Liver (tissue), 9 donors: Measurements from ENCODE around the gene HCLS1. TPM values are rescaled to one million over a fixed set of nuclear protein-coding genes. Genes with fewer than 3 reads are reported as not detected.
A peak's percentile ranks its signal among the peaks of the same experiment; 100 is the strongest.

Experiments
- DNase-seq: peaks from one replicate; pipeline ENCODE4 v3.0.0-alpha.2; 2017; ENCODE audit warnings: low spot score
- H3K27ac ChIP-seq, 2 donors: one replicate each; pipeline ENCODE4 v1.7.0; 2013; ENCODE audit warnings: inconsistent platforms in 2 of 2, low read length in 2 of 2, control low read depth in 1 of 2, low read depth in 1 of 2, mild to moderate bottlenecking in 1 of 2
- H3K27me3 ChIP-seq, 4 donors: one replicate each; pipeline versions ENCODE4 v1.6.1 to v1.7.0; 2013; ENCODE audit warnings: low read length in 3 of 4, inconsistent platforms in 1 of 4, mild to moderate bottlenecking in 1 of 4, moderate library complexity in 1 of 4; ENCODE audit not compliant: control insufficient read depth in 4 of 4, insufficient read depth in 4 of 4
- H3K36me3 ChIP-seq, 4 donors: one replicate each; pipeline versions ENCODE4 v1.6.1 to v1.7.0; 2013; ENCODE audit warnings: low read length in 3 of 4, mild to moderate bottlenecking in 3 of 4, low read depth in 1 of 4, moderate library complexity in 1 of 4; ENCODE audit not compliant: control insufficient read depth in 4 of 4, insufficient read depth in 3 of 4
- H3K4me1 ChIP-seq, 4 donors: one replicate each; pipeline versions ENCODE4 v1.6.1 to v1.7.0; 2013; ENCODE audit warnings: low read length in 3 of 4, mild to moderate bottlenecking in 3 of 4, moderate library complexity in 1 of 4; ENCODE audit not compliant: control insufficient read depth in 4 of 4, insufficient read depth in 4 of 4
- H3K4me3 ChIP-seq, 3 donors: one replicate each; pipeline versions ENCODE4 v1.6.1 to v1.7.0; 2013; ENCODE audit warnings: low read length in 3 of 3, control low read depth in 1 of 3, low read depth in 1 of 3, mild to moderate bottlenecking in 1 of 3
- H3K9ac ChIP-seq, 2 donors: one replicate each; pipeline ENCODE4 v1.7.0; 2013; ENCODE audit warnings: low read length in 2 of 2, mild to moderate bottlenecking in 2 of 2, moderate library complexity in 2 of 2, control low read depth in 1 of 2, low read depth in 1 of 2
- H3K9me3 ChIP-seq, 4 donors: one replicate each; pipeline versions ENCODE4 v1.6.1 to v1.7.0; 2013; ENCODE audit warnings: low read length in 3 of 4; ENCODE audit not compliant: control insufficient read depth in 4 of 4
- GABPA ChIP-seq, 2 donors: IDR thresholded peaks in 1 of 2; conservative IDR thresholded peaks in 1 of 2; 2 replicates each; pipeline ENCODE4 v1.6.1; 2016; ENCODE audit warnings: antibody characterized with exemption in 2 of 2, mild to moderate bottlenecking in 1 of 2, moderate library complexity in 1 of 2
- HNF4A ChIP-seq, 2 donors: conservative IDR thresholded peaks; 2 replicates each; pipeline ENCODE4 v1.6.1; 2016; ENCODE audit warnings: antibody characterized with exemption in 2 of 2, mild to moderate bottlenecking in 2 of 2
- HNF4G ChIP-seq: IDR thresholded peaks from 2 replicates; pipeline ENCODE4 v1.6.1; 2016; ENCODE audit warnings: antibody characterized with exemption
- JUND ChIP-seq, 2 donors: IDR thresholded peaks; 2 replicates each; pipeline ENCODE4 v1.6.1; 2016; ENCODE audit warnings: antibody characterized with exemption in 2 of 2
- NR2F2 ChIP-seq: IDR thresholded peaks from 2 replicates; pipeline ENCODE4 v1.6.1; 2016; ENCODE audit warnings: antibody characterized with exemption
- SP1 ChIP-seq: IDR thresholded peaks from 2 replicates; pipeline ENCODE4 v1.6.1; 2018; ENCODE audit warnings: antibody characterized with exemption, mild to moderate bottlenecking
- TAF1 ChIP-seq: conservative IDR thresholded peaks from 2 replicates; pipeline ENCODE4 v1.6.1; 2016; ENCODE audit warnings: antibody characterized with exemption, mild to moderate bottlenecking
- WGBS: extraction: QIAGEN DNeasy Blood & Tissue Kit; methylation state at CpG from one replicate; pipeline ENCODE4 v1.1.7; 2013; 5-methylcytosine and 5-hydroxymethylcytosine counted together
- polyA plus RNA-seq, 2 donors: library from polyadenylated mRNA; stranded (reverse) in 1 of 2; unstranded in 1 of 2; fragments of 200-250 nt in 1 of 2; fragments of >200 nt in 1 of 2; fragmentation: Nextera tagmentation in 1 of 2; extraction: Ambion mirVana in 1 of 2; gene quantifications; one replicate each; pipeline versions ENCODE4 v1.2.1 to v1.2.3, GENCODE V29; 2013 to 2015
- total RNA-seq, 2 donors: library from RNA; depleted of rRNA; stranded (reverse); fragments of >200 nt; gene quantifications; one replicate each; pipeline ENCODE4 v1.2.3, GENCODE V29; 2014
- TF ChIP-seq, protein P1 (sequence below): IDR thresholded peaks from 2 replicates; pipeline ENCODE4 v1.6.1; 2016; ENCODE audit warnings: antibody characterized with exemption
- TF ChIP-seq, protein P2 (sequence below): IDR thresholded peaks from 2 replicates; pipeline ENCODE4 v1.6.1; 2016; ENCODE audit warnings: antibody characterized with exemption
- TF ChIP-seq, protein P3 (sequence below): IDR thresholded peaks from 2 replicates; pipeline ENCODE4 v1.6.1; 2016; ENCODE audit warnings: antibody characterized with exemption
- donor health status: healthy.
- donor health status: healthy.
- donor health status: healthy.
- donor health status: healthy.
- donor health status: healthy.

The HCLS1 gene, protein sequence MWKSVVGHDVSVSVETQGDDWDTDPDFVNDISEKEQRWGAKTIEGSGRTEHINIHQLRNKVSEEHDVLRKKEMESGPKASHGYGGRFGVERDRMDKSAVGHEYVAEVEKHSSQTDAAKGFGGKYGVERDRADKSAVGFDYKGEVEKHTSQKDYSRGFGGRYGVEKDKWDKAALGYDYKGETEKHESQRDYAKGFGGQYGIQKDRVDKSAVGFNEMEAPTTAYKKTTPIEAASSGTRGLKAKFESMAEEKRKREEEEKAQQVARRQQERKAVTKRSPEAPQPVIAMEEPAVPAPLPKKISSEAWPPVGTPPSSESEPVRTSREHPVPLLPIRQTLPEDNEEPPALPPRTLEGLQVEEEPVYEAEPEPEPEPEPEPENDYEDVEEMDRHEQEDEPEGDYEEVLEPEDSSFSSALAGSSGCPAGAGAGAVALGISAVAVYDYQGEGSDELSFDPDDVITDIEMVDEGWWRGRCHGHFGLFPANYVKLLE
- 10 to 100 TPM; 17.2 to 39.8 TPM for total RNA-seq
- polyA plus RNA-seq, result 10 to 100 TPM; 18.5 to 26.6 TPM

DNA sequence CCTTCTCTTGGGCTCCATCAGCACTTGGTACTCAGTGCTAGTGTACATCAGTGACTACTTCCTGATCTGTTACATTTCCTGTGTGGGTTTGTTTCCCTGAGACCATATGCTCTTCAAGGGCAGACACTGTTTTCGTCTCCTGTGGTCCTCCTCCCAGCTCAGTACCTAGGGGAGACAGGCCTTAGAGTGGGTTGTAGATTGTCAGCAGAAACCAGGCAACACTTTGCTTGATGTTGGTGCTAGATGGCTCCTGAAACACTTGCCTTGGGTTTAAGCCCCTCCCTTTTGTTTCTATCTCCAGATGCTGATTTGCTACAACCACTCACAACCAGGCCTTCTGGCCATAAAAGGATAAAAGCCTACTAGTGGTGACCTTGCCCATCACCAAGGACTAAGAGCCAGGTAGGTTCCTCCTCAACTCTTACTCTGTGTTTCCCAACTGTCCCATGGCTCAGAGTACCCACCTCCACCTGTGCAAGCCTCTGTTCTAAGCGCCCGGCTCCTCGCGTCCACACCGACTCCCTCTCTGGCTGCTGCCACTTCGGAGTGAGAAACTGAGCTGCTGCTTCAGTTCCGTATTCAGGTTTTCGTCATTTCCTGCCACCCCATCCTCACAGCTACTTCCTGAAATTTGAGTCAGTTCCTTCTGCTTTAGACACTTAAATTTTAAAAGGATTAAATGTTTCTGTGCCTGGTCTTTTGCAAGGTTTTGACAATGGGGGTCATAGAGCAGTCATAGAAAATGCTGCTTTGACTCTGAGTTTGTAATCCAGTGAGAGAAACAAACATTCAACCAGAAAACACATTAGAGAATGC is at the start of gene HCLS1:
Gene HCLS1, minus strand, starts transcription at position 548 of the 816 bp plus-strand sequence. CDS start 2,556 bp downstream, outside the sequence.
- H3K27me3 ChIP-seq, result no peaks in the 10 kb centered on the region
- H3K4me1 ChIP-seq, result peaks cover 0 to 3% (median under 1%) of the 10 kb centered on the region in 4 donors
- peak within 1 kb of the TSS in 1 of 2 donors; percentile 20 for H3K9ac ChIP-seq
- TF ChIP-seq SP1 (no peak), TAF1 (peak; percentile 56), JUND (IDR thresholded peaks at IDR 0.05) (no peak), GABPA (IDR thresholded peaks at IDR 0.05 in 1 of 2, conservative IDR thresholded peaks at IDR 0.05 in 1 of 2) (peak; percentile 47 to 74)
- TF ChIP-seq, protein P1, sequence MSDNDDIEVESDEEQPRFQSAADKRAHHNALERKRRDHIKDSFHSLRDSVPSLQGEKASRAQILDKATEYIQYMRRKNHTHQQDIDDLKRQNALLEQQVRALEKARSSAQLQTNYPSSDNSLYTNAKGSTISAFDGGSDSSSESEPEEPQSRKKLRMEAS, result no peak
- TF ChIP-seq, protein P2, sequence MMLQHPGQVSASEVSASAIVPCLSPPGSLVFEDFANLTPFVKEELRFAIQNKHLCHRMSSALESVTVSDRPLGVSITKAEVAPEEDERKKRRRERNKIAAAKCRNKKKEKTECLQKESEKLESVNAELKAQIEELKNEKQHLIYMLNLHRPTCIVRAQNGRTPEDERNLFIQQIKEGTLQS, result no peak
- H3K4me3 ChIP-seq, result peak within 1 kb of the TSS; percentile 16 to 54 (median 19)
- no peaks in the 10 kb centered on the region for H3K9me3 ChIP-seq
- no peak for DNase-seq
- H3K27ac ChIP-seq, result peak within 1 kb of the TSS; percentile 70 to 77
- WGBS, result 68% methylated on average over 9 of the region's 9 CpGs
- peaks cover 7 to 30% (median 24%) of the 10 kb centered on the region in 4 donors for H3K36me3 ChIP-seq

DNA sequence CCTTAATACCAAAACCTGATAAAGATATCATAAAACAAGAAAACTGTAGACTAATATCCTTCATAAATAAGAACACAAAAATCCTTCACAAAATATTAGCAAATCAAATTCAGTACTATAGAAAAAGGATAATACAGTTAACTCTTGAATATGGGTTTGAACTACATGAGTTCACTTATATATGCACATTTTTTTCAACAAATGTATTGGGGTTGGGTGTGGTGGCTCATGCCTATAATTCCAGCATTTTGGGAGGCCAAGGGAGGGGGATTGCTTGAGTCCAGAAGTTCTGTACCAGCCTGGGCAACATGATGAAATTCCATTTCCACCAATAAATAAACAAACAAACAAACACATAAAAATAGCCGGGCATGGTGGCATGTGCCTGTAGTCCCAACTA is 49.6 kb upstream of the HCLS1 start:
- no peaks in the 10 kb centered on the region for H3K9me3 ChIP-seq
- no peaks in the 10 kb centered on the region for H3K27me3 ChIP-seq
- peaks cover 4 to 35% (median 30%) of the 10 kb centered on the region in 4 donors for H3K36me3 ChIP-seq
- DNase-seq, result no peak
- no peaks in the 10 kb centered on the region for H3K4me1 ChIP-seq
- H3K27ac ChIP-seq, result no peak overlapping the region
- no peak overlapping the region for H3K9ac ChIP-seq
- no peak overlapping the region for H3K4me3 ChIP-seq
- TF ChIP-seq TAF1, result no peak
- TF ChIP-seq, protein P3, sequence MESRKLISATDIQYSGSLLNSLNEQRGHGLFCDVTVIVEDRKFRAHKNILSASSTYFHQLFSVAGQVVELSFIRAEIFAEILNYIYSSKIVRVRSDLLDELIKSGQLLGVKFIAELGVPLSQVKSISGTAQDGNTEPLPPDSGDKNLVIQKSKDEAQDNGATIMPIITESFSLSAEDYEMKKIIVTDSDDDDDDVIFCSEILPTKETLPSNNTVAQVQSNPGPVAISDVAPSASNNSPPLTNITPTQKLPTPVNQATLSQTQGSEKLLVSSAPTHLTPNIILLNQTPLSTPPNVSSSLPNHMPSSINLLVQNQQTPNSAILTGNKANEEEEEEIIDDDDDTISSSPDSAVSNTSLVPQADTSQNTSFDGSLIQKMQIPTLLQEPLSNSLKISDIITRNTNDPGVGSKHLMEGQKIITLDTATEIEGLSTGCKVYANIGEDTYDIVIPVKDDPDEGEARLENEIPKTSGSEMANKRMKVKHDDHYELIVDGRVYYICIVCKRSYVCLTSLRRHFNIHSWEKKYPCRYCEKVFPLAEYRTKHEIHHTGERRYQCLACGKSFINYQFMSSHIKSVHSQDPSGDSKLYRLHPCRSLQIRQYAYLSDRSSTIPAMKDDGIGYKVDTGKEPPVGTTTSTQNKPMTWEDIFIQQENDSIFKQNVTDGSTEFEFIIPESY, result no peak
- TF ChIP-seq NR2F2, result no peak
- TF ChIP-seq HNF4A (conservative IDR thresholded peaks at IDR 0.05), result no peak
- TF ChIP-seq, protein P1, result no peak
- TF ChIP-seq HNF4G, result no peak
- 98% methylated on average over 1 of the region's 1 CpG for WGBS
